ENCODE data around the gene SLC35E3.

The SLC35E3 gene

DNA sequence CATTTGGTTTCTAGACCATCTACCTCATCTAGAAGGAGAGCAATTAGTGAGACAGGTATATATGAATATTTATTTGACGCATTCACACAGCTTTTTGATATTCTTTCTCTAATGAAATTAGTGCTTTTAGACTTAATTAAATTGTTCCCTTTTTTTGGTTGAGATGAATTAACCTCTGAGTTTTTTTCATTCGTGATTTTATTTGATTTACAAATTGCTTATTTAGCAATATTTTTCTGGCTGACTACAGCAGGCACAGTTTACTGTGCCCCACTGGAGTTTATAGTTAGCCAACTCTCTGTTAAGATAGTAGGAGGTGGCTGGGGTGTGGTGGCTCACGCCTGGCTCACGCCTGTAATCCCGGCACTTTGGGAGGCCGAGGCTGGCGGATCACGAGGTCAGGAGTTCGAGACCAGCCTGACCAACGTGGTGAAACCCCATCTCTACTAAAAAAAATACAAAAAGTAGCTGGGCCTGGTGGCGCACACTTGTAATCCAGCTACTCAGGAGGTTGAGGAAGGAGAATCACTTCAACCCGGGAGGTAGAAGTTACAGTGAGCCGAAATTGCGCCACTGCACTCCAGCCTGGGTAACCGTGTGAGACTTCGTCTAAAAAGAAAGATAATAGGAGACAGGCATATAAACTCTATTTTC, 78.7 kb downstream of the SLC35E3 start:
- no peak overlapping the region for H3K4me3 ChIP-seq (replicated peaks; ENCODE audit: low read depth, low read length)
- DNase-seq (ENCODE audit: low read depth): no peak
- TF ChIP-seq CTCF (IDR thresholded peaks at IDR 0.05; ENCODE audit: low read length, missing control alignments): no peak

- H3K4me3 ChIP-seq (replicated peaks; ENCODE audit: low read depth, low read length): no peak overlapping the region
- DNase-seq (ENCODE audit: low read depth): no peak
- TF ChIP-seq CTCF (IDR thresholded peaks at IDR 0.05; ENCODE audit: low read length, missing control alignments): no peak
These were observed 79.7 kb downstream of the SLC35E3 start for GRCh38 chr12:68825569-68826217.

DNA sequence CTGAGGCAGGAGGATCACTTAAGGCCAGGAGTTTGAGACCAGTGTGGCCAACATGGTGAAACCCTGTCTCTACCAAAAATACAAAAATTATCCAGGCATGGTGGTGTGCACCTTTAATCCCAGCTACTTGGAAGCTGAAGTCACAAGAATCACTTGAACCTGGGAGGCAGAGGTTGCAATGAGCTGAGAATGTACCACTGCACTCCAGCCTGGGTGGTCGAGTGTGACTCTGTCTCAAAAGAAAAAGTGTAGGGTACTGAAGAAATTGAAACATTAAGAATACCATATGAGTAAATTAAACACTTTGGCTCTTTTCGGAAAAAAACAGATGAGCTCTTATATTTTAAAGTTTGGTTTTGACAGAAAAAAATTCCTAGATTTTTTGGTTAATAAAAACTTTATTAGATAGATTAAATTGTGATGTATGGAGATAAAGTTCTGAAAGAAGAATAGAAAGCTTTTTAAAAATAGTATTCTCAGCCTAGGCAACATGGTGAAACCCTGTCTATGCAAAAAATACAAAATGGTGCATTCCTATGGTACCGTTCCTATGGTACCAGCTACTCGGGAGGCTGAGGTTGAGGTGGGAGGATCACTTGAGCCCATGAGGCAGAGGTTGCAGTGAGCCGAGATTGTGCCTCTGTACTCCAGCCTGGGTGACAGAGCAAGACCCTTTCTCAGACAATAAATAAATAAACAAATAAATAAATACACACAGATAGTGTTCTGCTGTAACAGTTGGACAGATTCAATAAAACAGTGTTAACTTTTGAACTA, 82.1 kb downstream of the SLC35E3 start:
- H3K4me3 ChIP-seq (replicated peaks; ENCODE audit: low read depth, low read length): no peak overlapping the region
- no peak for TF ChIP-seq CTCF (IDR thresholded peaks at IDR 0.05; ENCODE audit: low read length, missing control alignments)
- no peak for DNase-seq (ENCODE audit: low read depth)

- no peak for TF ChIP-seq CTCF (IDR thresholded peaks at IDR 0.05; ENCODE audit: low read length, missing control alignments)
- no peak for DNase-seq (ENCODE audit: low read depth)
- H3K4me3 ChIP-seq (replicated peaks; ENCODE audit: low read depth, low read length): no peak overlapping the region
These were observed 82.7 kb downstream of the SLC35E3 start for GRCh38 chr12:68828672-68829068.
